Skin epidermis (tissue), 12 donors: ENCODE results near the gene ABCC11.

Experiments
- H3K27ac ChIP-seq, 21 experiments: fragments of 200-600 bp; sonication (generic) in 11 of 21; one replicate each; pipeline ENCODE4 v1.5.0; 2020; ENCODE audit warnings: mild to moderate bottlenecking in 3 of 21, inconsistent platforms in 2 of 21, moderate library complexity in 2 of 21
- H3K4me3 ChIP-seq, 7 experiments: fragments of 200-600 bp; sonication (generic) in 2 of 7; one replicate each; pipeline ENCODE4 v1.5.0; 2020; ENCODE audit warnings: inconsistent platforms in 2 of 7, mild to moderate bottlenecking in 2 of 7, moderate library complexity in 1 of 7

Gene ABCC11

DNA sequence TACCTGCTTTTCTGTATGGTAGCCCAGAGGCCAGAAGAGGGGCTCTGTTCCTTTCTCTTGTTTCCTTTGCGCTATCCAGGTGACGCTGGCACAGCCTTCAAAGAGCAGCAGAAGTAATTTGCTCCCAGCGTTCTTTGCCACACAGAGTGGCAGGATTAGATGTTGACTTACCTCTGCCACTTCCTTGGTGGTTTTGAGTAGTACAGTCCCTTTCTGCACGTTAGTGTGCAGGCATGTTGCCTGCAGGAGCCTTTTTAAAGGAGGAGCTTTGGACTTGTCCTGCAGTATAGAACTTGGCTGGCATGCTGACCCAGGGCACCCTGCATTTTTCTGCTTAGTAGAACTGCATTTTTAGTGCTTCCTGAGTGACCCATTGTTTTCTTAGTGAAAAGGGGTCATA, at the start of gene ABCC11:
TSS of gene ABCC11 (minus strand) at position 229 of the 400 bp plus-strand sequence. CDS start 15,618 bp downstream, outside the sequence.
- H3K4me3 ChIP-seq = peak within 1 kb of the TSS in 1 of 7 experiments; percentile 92
- H3K27ac ChIP-seq = peak within 1 kb of the TSS in 2 of 21 experiments; percentile 9 to 94

DNA sequence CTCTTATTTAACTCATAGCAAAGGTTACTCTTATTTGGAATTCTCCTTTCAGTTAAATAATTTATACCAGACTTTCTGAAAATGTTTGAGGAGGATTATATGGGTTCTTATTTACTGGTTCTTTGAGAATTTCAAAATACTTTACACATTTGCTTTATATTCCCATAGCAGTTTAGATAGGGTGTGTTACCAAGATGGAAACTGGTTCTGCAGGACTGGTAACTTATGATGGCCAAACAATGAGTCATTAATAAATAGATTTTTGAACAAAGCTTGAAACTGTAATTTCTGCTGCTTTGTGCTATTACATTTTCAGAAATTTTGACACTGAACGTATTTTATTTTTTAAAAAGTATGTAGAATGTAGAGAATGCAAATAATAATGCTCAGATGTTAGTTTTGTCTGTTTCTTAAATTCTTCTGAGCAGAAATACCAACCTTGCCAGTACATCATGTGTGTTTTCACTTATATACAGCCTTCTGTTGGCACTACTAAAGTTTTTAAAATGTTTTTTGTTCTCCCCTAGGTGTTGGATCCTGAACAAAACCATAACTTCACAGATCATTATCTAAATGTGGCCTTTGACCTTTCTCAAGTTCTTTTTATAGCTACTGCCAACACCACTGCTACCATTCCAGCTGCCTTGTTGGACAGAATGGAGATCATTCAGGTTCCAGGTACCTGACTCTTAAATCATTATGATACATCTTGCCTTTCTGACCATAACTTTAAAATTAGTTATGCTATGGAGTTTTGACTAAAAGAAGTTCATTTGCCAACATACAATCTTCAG, 48.3 kb upstream of the ABCC11 start:
- H3K4me3 ChIP-seq = no peak overlapping the region
- H3K27ac ChIP-seq = peak overlapping the region in 12 of 21 experiments; percentile 12 to 65 (median 32)

DNA sequence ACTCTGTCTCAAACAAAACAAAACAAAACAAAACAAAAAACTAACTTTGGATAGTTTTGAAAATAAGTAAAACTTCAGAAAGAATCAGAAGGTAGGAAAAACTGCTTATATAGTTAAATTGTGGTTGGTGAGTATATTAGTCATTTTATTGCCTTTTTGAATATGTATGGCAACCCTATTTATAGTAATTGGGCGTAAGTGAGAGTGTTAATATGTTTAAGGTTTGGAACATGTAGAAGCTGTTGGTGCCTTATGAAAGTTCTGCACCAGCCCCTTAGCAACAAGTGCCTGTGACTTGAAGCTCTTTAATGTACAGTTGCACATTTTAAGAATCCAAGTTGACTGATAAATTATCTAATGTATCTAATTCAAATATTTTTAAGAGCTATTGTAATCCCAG, 47.4 kb upstream of the ABCC11 start:
- no peak overlapping the region for H3K4me3 ChIP-seq
- peak overlapping the region in 9 of 21 experiments; percentile 20 to 57 (median 36) for H3K27ac ChIP-seq

DNA sequence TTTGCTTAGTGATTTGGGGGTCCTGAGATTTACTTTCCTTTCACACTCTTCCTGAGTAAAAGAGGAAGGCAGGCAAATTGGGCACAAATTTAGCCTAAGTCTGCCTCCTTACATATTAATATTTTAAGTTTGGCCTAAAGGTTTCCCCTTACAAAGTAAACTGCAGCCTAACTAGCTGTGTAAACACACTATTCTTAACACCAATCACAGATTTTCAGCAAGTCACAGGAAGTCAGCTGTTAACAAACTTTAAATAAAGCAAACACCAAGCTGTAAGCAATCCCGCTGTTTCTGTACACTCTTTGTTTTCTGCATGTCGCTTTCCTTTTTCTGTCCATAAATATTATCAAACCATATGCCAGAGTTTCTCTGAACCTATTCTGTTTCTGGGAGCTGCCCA, 45.1 kb upstream of the ABCC11 start:
- peak overlapping the region in 1 of 21 experiments; percentile 63 for H3K27ac ChIP-seq
- H3K4me3 ChIP-seq = no peak overlapping the region

DNA sequence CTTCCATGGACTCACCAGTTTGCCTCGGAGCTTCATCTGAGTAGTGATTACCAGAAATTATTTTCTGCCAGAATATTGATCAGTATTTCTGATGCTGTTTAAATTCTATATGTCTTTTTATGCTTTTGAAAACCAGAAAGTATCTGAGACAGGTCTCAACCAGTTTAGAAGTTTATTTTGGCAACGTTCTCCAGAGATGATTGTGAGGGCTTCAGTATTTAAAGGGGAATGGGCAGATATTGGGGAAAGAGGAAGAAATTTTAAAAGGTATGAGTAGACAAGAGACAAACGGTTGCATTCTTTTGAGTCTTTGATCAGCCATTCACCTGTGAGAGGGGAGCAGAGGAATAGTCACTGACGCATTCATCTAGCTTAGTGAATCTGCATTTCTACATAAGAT, 44.4 kb upstream of the ABCC11 start:
- H3K4me3 ChIP-seq = no peak overlapping the region
- H3K27ac ChIP-seq = peak overlapping the region in 4 of 21 experiments; percentile 16 to 63 (median 44)

DNA sequence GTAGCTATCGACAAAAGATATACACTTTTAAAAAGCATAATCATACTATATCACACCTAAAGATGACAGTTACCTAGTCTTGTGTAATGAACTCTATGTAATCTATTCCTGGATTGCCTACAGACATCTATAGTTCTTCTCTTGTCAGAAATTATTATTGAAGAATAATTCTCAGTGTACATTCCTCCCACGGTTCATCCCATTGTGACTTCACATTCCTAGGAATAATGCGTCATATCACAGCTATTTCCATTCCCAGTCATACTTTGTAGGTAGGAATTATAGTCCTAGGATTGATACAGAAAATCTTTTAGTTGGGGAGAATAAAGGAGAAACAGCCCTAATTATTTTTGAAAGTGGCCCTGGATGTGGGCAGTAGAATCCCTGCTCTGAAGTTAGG, 44.0 kb upstream of the ABCC11 start:
- peak overlapping the region in 3 of 21 experiments; percentile 30 to 63 (median 58) for H3K27ac ChIP-seq
- no peak overlapping the region for H3K4me3 ChIP-seq

DNA sequence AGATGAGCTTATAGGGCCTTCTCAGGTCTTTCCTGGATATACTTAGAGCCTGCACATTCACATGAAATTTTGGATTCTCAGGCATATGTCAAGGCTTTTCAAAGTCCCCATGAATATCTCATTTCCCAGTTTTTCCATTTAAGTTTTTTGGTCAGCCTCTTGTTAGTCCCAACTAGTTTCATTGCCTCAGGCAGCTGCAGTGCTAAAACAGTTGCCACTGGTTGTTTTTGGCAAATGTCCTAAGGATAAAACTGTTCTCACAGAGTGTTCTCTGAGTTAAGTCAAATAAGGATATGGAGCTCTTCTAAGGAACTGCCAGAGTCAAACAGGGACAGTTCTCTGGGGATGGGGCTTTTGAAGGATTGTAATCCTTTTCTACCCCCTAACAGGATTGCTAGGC, 39.9 kb upstream of the ABCC11 start:
- Histone ChIP-seq H3K27ac (no peak overlapping the region), H3K4me3 (no peak overlapping the region)

DNA sequence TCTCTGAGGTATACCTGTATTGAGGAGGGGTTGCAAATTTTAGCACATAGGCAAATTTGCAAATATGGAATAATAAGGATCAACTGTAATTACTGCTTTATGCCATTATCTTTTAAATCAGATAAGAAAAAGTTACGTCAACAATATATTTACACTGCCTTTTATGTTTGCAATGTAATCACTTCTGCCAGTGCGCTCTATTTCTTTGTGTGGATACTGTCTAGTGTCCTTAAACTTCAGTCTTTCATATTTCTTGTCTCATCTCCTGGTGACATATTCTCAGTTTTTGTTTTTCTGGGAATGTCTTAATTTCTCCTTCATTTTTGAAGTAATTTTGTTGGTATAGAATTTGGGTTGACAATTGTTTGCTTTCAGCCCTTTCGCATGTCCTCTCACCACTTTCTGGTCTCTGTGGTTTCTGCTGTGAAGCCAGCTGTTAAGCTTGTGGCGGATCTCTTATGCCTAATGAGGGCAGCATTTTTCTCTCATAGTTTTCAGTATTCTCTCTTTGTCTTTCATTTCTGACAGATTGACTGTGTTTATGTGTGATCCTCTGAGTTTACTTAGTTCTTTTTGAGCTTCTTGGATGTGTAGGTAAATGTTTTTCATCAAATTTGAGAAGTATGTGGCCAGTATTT, 37.6 kb upstream of the ABCC11 start:
- Histone ChIP-seq H3K27ac (no peak overlapping the region), H3K4me3 (no peak overlapping the region)

DNA sequence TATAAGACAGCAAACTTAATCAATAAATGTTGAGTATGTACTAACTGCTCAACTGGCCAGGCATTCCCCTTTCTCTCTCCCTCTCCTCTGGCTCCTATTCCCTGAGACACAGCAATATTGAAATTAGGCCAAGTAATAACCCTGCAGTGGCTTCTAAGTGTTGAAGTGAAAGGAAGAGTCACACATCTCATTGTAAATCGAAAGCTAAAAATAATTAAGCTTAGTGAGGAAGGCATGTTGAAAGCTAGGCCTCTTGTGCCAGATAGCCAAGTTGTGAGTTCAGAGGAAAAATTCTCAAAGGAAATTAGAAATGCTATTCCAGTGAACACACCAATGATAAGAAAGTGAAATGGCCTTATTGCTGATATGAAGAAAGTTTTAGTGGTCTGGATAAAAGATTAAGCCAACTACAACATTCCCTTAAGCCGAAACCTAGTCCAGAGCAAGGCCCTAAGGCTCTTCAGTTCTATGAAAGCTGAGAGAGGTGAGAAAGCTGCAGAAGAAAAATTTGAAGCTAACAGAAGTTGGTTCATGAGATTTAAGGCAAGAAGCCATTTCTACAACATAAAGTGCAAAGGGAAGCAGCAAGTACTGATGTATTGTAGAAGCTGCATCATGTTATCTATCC, 35.4 kb upstream of the ABCC11 start:
- Histone ChIP-seq H3K27ac (peak overlapping the region in 4 of 21 experiments; percentile 2 to 50 (median 16)), H3K4me3 (no peak overlapping the region)

DNA sequence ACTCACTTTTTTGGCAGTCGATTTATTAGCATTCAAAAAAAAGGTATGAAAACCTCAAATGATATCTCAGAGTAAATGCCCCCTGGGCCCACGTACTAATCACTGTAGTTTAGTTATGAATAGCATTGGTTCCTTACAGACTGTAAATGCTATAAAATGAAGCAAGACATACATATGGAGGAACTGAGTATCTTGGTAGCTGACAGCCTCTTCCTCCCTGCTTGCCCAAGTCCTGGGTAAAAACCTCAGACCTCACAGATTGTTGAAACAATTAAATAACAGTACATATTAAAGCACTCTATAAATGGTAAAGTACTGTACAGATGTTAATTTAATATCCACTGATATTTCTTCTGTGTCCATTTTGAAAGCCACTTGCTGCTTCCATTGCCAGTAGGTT, 33.2 kb upstream of the ABCC11 start:
- Histone ChIP-seq H3K27ac (peak overlapping the region in 1 of 21 experiments; percentile 4), H3K4me3 (no peak overlapping the region)

DNA sequence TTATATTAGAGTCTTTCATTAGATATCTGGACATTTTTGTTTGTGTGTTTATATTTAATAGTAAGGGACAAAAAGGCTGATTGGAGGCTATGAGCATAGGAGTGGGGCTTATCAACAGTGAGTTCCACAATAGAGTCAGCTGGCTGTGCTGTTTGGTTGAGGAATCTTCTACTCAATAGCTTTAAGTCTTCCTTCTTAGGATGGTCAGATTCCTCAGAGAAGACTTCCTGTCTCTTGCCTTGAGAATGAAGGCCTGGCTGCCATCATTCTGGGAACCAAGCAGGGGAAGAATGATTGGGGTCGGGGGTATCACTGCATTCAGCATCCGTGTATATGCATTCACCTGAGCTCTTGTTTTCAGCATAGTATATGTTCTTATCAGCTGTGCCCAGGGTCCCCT, 31.9 kb upstream of the ABCC11 start:
- peak overlapping the region in 2 of 21 experiments; percentile 14 to 46 for H3K27ac ChIP-seq
- no peak overlapping the region for H3K4me3 ChIP-seq

DNA sequence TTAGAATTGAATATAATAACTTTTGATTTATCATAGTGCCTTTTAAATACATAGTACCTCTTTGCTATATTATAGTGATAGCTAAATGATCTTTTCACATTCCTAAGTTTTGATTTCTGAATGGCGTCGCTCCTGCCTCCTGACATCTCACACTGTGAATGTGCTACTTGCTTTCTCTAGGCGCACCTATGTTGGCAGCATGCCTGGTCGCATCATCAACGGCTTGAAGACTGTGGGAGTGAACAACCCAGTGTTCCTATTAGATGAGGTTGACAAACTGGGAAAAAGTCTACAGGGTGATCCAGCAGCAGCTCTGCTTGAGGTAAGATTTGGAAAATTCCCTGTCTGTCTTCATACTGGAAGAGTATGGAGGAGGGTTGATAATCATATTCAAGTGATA, 29.8 kb upstream of the ABCC11 start:
- Histone ChIP-seq H3K27ac (peak overlapping the region in 2 of 21 experiments; percentile 24 to 47), H3K4me3 (no peak overlapping the region)

DNA sequence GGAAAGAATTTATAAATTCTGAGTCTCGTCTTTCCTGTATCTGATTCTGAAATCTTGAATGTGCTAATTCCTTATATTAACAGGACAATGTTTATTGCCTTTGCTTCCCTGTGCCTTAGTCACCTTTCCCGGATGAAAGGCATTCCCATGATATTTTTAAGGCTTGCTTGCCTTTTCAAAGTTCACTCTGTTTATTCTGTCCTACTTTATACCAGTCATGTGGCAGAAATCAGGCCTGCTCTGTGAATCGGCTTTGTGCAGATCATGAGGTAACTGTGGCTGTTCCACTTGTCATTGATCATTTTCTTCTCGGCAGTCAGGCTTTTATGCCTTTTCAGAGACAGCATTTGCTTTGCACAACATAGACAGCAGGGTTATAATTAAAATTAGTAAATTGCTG, 28.8 kb upstream of the ABCC11 start:
- peak overlapping the region in 2 of 21 experiments; percentile 24 to 47 for H3K27ac ChIP-seq
- H3K4me3 ChIP-seq = no peak overlapping the region

DNA sequence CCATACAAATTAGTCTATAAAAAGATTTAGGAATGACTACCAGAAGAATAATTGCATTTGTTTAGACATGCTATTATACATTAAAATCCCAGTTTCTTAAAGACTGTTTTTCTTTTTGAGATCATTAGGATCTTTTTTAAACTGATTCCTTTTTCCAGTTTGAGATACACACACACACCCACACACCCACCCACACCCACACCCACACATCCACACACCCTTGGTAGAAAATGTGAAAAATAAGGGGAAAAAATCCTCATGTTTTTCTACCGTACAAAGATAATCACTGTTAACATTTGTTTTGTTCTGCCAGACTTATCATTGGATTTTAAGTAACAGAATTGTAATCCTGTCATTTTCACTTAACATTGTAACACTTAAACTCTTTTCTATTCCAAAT, 27.1 kb upstream of the ABCC11 start:
- H3K4me3 ChIP-seq = no peak overlapping the region
- H3K27ac ChIP-seq = peak overlapping the region in 1 of 21 experiments; percentile 47

DNA sequence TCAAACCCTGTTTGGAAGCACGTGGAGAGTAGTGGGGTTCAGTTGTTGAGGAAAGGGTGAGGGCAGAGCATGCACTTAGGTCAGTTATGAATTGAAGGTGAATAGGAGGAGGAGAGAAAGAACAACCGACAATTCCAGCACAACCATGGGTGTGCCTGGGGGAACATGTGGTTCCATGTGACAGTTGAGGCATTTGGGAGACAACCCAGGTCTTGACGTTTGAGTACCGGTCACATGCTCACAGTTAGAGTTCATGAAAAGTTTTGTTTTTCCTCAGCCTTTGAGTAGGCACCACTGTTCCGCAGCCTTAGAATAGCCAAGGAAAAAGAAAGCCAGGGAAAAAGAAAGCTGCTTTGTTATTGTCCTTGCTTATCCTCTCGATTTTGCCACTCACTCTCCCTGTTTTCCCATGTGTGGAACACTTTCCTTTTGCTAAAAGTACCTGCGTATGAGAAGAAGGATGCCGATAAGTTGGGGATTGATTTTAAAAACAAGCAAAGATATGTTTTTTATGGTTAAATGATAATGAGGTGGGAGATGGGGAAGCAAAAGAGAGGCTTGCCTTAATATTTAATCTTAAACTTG, 25.6 kb upstream of the ABCC11 start:
- H3K27ac ChIP-seq = peak overlapping the region in 7 of 21 experiments; percentile 20 to 59 (median 47)

DNA sequence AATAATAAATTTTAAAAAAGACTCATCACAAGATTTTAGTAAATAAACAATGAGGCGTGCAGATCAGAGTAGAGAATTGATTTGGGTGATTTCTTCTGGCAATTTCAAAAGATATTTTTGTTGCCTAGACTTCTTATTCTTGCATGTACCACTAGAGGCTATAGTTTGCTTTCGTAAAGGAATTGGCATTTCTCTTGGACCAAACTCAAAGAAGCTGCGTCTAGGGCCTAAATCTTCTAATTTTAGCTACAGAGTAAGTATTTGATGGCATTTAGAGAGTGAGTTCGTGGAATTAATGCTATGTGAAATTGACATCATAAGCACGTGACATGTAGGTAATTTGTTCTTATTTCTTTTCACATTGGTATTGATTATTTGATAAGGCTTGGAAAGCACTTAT, 24.4 kb upstream of the ABCC11 start:
- Histone ChIP-seq H3K4me3 (no peak overlapping the region), H3K27ac (peak overlapping the region in 1 of 21 experiments; percentile 10)

More for the DNA sequence above, 25.6 kb upstream of the ABCC11 start:
- H3K4me3 ChIP-seq = no peak overlapping the region

DNA sequence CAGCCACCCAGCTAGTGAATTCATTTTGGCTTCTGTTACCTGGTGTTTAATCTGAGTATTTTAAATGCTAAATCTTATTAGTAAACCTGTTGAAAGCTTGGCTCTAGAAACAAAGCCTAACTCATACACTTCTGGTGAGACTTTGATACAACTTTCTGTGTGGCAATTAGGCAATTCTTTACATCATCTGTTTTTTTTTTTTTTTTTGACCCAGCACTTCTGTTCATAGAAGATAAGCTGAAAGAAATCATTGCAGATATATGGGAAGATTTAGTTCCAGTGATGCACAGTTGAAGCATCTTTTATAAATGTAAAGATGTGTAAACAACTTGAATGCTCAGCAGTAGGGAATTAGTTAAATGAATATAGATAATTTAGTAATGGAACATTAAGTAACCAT, 21.7 kb upstream of the ABCC11 start:
- no peak overlapping the region for H3K27ac ChIP-seq
- H3K4me3 ChIP-seq = no peak overlapping the region

DNA sequence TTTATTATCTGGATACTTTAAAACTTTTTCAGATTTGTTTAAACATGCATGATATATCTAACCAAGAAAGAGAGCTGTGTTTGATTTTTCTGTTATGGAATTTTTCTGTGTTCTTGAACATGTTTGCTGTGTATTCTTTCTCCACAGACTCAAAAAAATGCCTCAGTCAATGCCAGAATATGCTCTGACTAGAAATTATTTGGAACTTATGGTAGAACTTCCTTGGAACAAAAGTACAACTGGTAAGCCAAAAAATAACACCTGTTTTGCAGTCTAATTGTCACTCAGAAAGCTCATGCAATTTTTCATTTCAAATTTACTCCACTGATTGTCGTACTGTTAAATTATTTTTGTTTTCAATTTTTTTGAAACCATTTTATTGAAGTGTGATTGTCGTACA, 15.3 kb upstream of the ABCC11 start:
- H3K4me3 ChIP-seq = no peak overlapping the region
- H3K27ac ChIP-seq = no peak overlapping the region

DNA sequence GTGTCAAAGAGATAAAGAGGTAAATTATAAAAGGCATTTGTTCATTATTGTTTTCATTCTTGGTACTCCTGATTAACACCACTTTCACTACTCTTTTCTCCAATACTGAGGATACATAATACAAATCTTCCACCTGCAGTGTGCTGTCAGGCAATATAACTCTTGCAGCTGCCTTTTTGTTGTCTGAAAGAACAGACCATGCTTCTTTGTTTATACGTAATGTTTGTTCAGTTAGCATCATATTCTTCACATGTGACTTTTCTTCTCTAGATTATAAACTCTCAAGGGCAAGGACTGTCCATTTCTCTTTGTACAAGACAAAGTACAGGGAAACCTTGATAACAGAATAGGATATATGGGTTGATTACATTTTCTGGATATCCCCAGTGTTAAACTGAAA, 14.2 kb upstream of the ABCC11 start:
- Histone ChIP-seq H3K27ac (no peak overlapping the region), H3K4me3 (no peak overlapping the region)

DNA sequence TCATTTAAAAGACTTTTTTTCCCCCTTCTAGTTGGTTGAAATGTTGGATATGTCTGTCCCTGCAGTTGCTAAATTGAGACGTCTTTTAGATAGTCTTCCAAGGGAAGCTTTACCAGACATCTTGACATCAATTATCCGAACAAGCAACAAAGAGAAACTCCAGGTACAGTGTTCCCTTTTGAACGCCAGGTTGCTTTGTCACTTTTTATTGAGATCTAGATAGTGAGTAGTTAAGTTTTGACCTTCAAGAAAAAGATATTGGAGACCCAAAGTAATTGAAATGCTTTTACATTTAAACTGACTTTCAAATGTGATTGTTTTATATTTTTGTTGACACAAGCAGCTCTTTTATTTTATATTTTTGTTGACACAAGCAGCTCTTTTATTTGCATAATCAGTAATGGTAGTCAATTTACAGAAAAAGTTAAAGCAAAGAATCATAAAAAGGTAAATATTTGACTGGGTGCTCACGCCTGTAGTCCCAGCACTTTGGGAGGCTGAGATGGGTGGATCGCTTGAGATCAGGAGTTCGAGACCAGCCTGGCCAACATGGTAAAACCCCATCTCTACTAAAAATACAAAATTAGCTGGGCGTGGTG, 9.3 kb upstream of the ABCC11 start:
- H3K27ac ChIP-seq = no peak overlapping the region

More for the DNA sequence above, 9.3 kb upstream of the ABCC11 start:
- no peak overlapping the region for H3K4me3 ChIP-seq
